Measurements from ENCODE around the gene HCN3.

DNA sequence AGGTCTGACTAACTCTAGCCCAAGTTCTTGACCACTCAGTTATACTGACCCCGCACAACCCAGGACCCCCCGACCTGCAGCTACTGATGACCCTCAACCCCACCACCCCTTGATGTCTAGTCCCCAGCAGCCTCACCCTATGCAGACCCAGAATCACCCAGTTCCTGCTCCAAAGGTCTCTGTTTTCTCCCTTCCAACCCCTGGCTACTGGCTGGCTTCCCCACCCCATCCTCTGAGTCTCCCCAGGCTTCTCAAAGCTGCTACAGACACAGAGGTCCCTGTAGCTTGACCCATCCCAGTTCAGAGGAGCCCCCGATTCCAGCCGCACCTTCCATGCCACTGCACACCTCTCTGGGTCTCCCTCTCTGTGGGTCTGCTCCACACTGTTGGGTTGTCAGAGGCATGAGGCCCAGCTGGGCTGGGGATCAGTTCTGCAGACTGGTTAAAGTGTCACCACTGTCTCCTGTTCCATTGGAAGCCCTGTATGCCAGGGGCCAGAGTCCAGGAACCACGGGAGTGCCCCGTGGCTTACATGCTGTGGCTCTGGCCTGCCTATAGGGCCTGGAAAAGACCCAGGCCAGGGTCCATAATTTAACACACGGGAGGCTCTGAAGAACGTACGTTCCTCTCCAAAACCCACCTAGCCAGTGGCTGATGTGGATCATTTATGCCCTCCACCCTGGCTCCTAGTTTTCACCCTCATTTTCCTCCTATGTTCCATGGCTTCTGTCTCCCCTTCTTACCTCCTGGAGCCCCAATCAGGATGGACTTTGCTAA lies 23.5 kb downstream of the HCN3 start:
- TF ChIP-seq CTCF (IDR thresholded peaks at IDR 0.05) = no peak
- TF ChIP-seq EP300 (IDR thresholded peaks at IDR 0.05) = no peak
- TF ChIP-seq POLR2A (IDR thresholded peaks at IDR 0.05) = no peak
